T-helper 1 cell treated with Interleukin-12 subunit alpha and Interleukin-12 subunit beta and Interleukin-4 antibody, amounts not matched to agents 30 ng/mL and 1 ng/mL, for 36 hours (primary cell): ENCODE results near the gene TBX18. TPM values are rescaled to one million over a fixed set of nuclear protein-coding genes. Genes with fewer than 3 reads are reported as not detected.

Experiments used
- intact Hi-C: fragments of 100-400 bp; cut with micrococcal nuclease; formaldehyde crosslinking; loops from one replicate; pipeline ENCODE4 v1.15.1; 2024
- total RNA-seq: library from RNA; stranded (reverse); gene quantifications from 2 replicates; pipeline ENCODE4 v1.2.3, GENCODE V29; 2022

TBX18 gene
- total RNA-seq, 1 donor from 2014 or later, result not detected

DNA sequence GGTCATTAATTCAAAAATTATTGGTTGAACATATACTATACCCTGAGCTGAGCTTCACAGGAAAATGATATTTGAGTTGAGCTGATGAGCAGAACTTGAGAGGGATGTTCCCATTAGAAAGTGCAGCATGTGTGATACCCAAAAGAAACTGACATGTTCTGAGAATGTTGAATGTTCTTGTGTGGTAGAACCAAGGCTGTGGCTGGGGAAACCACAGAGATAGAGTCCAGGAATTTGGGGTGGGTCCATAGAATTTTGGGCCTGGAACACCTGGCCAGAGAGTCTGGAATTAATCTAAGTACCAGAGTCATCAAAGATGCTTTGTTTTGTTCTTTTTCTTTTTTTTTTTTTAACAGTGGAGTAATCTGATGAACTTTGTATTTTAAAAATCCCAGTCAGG, 88.7 kb downstream of the TBX18 start:
- intact Hi-C loops, result no loop called here

DNA sequence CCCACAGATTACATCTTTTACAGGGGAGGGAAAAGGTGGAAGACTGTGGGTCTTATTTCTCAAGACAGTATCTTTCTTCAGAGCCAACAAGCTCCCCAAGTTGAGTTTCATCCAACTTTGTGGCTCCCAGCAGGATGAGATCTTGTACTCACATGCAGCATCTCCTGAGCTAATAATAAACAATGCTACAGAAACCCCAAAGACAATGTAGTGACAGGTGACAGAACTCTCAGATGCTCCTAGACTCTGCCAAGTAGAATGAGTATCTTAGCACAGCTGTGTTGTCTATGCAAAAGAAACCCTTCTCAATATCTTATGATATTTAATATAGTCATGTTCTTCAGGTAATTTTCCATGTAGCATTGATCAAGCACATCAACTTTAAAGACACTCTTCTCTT, 90.0 kb downstream of the TBX18 start:
- intact Hi-C loops, result no loop called here

DNA sequence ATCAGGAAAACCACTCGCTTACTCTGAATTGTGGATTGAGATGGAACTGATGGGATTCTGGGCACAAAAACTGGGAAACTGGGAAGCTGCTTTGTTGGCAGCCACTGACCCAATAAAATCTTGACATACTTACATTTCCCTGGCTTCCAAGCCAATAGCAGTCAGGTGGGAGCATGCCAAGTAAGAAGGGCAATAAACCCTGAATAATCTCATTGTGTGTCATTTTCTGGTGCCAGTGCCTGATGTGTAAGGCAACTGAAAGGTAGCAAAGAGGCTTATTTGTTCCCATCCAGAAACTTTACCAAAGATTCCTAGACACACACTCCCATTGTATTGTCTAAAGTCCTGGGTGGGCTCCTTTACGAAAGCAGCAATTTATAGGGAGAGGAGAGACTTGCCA, 93.2 kb downstream of the TBX18 start:
- intact Hi-C loops, result no loop called here

DNA sequence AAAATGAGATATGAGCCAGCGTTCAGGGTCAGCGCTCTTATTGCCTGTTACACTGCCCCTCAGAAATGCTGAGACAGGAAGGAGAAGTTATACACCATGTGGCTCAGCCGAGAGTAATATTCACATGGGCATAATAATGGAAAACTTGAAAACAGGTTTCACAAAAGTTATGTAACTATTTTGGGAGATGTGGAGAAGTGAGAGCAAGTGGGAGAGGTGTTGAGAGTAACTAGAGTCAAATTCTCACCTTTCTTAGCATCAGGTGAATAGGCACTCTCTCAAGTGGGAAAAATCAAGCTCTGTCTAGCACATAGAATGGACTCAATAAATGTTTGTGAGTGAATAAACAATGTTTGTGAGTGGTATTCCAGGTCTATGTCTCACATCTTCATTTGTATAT, 94.5 kb downstream of the TBX18 start:
- intact Hi-C loops, result no loop called here

DNA sequence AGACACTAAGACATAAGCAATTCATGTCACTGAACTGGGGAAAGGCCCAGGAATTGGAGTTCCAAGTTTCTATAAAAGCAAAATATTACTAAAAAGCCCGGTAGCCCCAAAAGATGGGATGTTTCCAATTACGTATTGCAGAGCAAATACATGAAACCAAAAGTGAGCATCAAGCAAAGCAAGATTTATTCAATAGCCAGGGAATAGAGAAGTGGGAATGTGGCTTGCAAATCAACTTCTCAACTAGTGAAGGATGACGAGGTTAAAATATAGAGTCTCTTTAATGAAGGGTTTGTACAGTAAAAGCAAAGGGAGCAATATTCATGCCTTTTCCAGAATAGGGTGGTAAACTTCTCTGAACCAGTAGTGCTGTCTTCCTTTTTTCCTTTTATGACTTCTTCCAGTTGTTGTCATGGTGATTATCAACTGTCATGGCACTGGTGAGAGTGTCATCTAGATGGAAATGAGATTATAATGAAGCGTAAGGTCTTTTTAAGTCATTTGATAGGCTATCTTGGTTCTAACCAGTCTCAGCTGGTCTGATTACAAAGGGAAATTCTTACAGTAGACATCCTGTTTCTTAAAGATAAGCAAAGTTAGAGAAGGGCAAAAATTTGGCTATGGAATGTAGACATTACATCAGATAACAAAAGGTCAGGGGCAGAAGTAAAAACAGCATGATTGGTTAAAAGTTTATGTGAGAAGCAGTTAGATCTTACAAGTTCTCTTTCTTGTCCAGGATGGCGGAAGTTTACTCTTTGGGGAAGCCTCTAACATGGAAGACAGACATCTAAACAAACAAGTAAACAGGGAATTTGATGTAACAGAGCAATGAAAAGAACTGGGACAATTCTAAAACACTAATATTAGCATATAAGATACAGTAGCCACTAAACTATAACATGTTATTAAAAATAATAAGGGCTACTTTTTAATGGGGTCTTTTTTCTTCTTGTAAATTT, 96.9 kb downstream of the TBX18 start:
- intact Hi-C loops, result no loop called here

DNA sequence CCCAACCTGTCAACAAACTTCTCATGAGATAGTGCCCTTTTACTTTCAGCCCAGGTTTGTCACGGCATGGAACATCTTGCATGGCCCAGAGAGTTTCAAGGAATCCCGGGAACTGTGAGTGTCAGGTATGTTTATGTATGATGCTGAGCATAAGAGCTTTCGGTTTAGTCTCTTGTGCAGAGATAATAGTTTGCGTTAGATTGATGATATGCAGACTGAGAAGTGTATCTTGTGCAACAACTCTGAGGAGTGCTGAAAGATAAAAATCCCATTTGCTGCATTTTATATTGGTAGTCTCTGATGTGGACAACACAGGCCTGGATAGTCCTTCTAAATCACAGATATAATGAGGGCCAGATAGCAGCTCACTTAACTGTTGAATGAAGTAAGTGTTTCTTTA, 99.0 kb downstream of the TBX18 start:
- intact Hi-C loops, result no loop called here

DNA sequence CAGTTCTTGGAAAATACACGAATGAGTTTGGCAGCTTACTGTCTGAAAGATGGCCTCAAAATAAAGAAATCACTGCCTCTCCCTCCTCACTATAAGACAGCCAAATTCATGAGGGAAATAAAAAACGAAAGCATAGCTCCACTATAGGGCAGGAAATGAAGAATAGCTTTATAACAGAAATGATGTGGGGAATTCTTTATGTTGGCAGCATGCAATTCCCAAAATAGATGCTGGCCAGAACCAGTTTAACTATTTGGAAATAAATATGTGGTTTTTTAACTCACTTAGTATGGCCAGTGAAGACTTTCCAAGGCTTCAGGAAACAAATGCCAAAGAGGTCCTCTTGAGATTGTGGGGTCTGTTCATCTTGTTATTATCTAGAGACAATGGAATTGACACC, 100.5 kb downstream of the TBX18 start:
- intact Hi-C loops, result no loop called here

DNA sequence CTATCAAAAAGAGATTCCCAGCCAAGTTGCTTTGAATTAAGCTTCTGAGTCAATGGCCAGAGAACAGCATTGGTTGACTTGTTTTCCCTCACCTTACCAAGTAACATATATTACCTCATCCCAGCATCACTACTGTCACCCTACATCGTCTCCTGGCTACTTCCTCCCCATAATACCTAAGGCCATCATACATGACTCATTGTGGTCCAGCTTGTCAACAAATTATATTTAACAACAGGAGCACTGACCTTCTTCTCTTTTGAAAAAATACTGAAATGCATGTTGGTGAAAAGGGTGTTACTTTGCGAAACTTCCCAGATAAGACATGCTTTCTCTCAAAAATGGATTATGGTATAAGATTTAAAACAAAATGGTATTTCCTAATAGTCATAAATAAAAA, 106.9 kb downstream of the TBX18 start:
- intact Hi-C loops, result no loop called here

DNA sequence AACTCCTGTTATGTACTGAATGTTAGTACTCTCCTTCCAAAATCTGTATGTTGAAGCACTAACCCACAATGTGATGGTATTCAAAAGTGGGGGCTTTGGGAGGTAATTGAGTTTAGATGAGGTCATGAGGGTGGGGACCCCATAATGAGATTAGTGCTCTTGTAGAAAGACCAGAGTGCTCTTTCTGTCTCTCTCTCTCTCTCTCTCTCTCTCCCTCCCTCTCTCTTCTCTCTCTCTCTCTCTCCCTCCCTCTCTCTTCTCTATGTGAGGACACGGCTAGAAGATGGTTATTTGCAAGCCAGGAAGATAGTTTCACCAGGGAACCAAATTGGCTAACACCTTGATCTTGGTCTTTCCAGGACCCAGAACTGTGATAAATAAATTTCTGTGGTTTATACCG, 107.4 kb downstream of the TBX18 start:
- intact Hi-C loops, result no loop called here

DNA sequence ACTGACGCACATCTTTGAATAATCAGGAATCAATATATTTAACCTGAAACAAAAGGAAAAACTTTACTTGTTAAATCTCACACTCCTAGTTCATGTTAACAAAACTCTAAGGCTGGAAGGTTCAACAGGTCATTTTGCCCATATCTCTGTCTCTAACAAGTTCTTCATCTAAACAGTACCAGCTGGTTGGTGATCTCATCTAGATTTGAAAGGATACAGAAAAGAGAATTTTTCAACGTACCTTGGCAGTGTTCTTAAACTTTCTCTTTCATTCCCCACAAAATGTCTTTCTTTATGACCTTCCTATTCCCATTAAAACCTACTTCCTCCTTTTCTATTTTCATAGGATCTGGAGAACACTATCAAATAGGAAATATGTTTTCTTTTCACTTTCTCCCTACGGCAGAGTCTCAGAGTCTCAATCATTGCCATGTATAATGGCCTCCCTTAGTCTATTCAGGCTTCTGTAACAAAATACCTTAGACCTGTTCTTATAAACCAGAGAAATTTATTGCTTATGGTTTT, 111.3 kb downstream of the TBX18 start:
- intact Hi-C loops, result no loop called here

DNA sequence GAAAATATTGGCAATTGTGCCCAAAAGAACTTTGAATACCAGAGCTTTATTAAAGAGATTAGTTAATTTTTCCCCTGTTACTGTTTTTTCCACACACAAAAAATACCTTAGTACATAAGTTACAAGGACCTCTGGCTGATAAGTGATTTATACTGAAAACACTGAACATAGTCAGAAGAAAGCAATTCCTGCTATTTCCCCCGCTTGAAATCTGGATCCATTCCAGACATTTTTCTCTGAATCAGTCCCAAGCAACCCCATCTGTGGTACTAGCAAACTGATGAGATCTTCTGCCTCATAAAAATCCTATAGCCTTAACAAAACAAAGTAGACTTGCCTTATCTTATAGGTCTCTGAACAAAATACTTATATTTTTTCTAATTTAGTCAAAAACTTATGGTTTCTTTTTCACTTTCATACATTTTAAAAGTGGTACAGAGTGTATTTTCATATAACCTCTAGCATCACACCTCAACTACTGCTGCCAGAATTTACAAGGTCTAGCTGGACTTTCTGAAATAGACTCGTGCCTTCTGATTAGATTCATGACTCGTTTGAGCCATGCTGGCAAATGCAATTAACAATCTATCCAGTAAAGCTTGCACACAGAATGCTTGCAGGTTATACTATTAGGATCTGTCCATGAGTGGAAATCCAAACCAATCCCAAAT, 111.9 kb downstream of the TBX18 start:
- intact Hi-C loops, result no loop called here

DNA sequence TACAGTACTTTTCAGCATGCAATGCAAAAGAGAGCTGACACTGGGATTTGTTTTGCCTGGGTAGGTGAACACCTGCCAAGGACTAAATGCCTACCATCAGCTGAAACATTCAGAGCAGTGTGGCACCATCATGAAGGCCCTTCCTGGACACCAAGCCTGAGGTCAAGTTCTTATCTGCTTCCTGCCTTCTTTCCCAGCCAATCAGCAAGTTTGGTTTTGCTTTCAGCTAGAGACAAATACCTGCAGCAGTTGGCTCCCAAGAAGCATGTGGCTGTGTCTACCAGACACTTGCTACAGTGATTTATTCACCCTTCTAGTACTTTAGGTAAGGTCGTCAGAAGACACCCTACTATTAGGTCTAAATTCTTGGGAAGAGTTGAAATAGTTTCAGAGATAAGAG, 112.8 kb downstream of the TBX18 start:
- intact Hi-C loops, result no loop called here

DNA sequence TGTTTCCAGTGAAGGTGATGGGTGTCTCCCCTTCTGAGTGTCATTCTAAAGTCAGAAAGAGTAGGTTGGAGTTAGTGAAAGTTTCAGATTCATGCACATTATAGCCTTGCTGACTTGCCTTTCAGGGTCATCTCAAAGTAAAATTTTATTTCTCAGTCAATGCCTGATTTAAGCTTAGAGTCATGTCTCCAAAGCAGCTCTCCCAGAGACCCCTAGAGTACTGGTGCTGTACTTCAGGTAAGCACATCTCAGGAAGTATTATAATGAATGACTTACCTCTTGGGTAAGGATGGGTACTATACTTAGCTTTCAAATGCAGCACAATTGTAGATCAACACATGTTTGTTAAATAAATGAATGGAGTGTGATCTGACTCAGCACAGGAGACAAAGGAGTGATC, 116.0 kb downstream of the TBX18 start:
- intact Hi-C loops, result no loop called here

DNA sequence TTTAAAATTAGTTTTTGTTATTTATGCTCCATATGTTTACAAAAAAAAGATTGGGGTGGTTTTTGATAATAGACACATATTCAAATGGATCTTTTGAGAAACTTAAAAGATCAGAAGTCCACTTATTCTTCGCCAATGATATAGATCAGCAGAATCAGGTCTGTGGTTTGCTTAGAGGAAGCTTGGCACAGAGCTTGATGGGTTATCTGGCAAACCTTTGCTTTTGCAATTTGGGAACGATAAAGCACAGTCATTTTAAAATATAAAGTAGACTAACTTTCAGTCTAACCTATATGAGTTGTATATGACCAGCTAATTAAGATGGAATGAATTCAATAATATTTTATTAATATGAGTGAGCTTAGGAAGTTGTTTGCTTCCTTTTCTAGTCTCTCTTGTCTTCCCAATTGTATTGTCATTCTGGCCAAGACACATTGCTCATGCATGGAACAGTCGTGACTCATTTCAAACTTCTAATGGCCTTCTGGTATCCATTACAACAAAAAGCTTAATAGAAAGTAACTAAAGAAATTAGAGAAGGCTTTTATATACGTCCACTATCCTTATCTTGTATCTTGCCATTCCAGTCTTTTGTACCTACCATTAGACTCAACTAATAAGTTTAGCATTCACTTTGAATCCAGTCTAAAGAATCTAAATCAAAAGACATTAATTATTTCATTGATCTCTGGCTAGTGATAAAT, 118.7 kb downstream of the TBX18 start:
- intact Hi-C loops, result no loop called here

DNA sequence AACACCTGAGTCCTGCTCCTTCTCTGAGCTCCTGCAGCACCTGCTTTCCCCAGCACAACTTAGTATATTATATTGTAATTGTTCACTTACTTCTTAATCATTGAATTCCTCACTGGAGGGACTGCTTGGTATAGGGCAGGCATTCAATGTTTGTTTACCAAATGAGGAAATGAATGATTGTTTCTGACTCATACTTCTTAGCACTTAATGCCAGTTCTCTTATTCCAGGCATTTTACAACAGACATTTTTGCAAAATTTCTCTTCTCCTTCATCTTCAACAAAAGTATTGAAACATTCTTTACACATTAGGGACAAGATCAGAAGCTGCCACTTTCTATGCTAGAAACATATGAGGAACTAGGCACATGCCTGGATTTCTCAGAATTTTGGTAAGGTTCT, 119.4 kb downstream of the TBX18 start:
- intact Hi-C loops, result no loop called here

DNA sequence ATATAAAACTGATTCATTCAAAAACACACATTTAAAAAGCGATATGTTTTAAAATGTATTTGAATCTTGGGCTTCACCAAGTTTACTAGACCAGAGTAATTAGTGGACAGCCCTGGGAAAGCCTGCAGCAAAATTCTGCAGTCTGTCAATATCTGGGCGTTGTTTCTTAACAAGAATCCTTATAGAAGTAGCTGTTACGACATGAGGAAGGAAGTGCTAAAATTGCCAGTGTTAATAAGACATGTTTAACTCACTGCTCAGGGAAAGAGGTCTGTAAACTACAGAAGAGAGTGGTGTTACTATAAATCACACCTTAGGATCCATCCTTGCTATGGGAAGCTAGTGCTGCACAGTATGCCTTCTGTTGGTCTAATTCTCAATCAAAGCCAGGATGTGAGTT, 120.6 kb downstream of the TBX18 start:
- intact Hi-C loops, result no loop called here

DNA sequence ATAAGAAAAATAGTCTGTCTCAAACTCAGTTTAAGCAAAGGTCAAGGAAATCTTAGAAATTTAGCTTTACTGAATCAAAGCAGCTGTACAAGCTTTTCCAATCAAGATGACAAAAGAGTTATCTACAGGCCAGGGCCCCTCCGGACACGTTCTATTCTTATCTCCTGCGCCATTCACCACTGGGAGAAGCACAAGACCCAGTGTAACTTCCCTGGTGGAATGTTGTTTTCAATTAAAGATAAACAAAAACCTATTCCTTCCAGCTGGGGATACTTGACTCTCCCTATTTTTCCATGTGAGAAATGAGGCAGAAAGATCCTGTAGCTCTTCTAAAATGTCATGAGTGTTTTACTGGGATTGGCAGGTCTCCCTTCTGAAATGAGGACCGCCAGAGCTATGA, 123.3 kb downstream of the TBX18 start:
- intact Hi-C loops, result no loop called here

DNA sequence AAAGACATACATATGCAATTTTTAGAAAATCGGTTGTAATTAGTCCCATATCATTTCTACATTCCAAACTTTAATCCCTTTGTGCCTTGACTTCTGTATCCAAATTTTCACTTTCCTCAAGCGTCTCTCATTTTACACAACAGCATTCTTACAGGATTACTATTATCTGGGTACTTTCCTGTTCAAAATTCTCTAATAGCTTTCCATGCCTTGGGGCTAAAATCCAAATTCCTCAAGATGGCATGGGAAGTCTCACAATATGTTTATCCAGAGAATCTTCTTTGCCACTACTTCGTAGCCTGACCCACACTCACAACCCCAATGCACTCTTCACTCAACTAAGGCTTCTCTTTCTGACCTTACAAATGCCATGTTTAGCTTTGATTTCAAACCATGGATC, 125.0 kb downstream of the TBX18 start:
- intact Hi-C loops, result no loop called here

DNA sequence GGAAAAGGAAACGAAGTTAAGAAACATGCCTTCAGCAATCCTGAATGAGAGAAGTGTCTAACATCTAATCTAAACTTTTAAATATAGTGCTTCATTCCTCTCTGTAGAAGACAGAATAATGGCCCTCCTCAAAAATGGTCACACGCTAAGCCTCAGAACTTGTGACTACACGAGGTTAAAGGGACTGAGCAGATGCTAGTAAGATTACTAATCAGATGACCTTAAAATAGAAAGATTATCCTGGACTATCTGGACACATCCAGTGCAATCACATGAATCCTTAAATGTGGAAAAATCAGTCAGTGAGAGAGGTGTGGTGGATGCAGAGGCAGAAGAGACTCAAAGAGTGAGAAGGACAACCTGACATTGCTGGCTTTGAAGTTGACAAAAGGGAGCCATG, 126.1 kb downstream of the TBX18 start:
- intact Hi-C loops, result no loop called here
